GM23338 (cell line): ENCODE measurements around the gene SLC25A39. TPM values are rescaled to one million over a fixed set of nuclear protein-coding genes. Genes with fewer than 3 reads are reported as not detected.

Experiments used
- ATAC-seq: fragments of 200-7000 bp; cut with Tn5 transposase; 3 replicates; pipeline ENCODE4 v1.9.1; 2020
- DNase-seq: peaks from one replicate; pipeline ENCODE4 v3.0.0-alpha.2; 2015; ENCODE audit warnings: low spot score
- H2AFZ ChIP-seq: fragments of 200-600 bp; sonication (generic); 2 replicates; pipeline ENCODE4 v1.8.0; 2016; ENCODE audit warnings: antibody characterized with exemption, mild to moderate bottlenecking, moderate library complexity
- H3F3A ChIP-seq: fragments of 200-600 bp; sonication (generic); replicated peaks from 2 replicates; pipeline ENCODE4 v1.8.0; 2017; ENCODE audit warnings: antibody characterized with exemption, mixed run types, low read depth
- H3K27ac ChIP-seq: fragments of 200-600 bp; sonication (generic); 2 replicates; pipeline ENCODE4 v1.6.1; 2016; ENCODE audit warnings: low read depth
- H3K27me3 ChIP-seq: fragments of 200-600 bp; sonication (generic); 2 replicates; pipeline ENCODE4 v1.8.0; 2016; ENCODE audit warnings: mild to moderate bottlenecking, mixed run types, moderate library complexity; ENCODE audit not compliant: insufficient read depth
- H3K36me3 ChIP-seq: fragments of 200-600 bp; sonication (generic); 2 replicates; pipeline ENCODE4 v1.8.0; 2016; ENCODE audit warnings: mild to moderate bottlenecking; ENCODE audit not compliant: insufficient read depth
- H3K4me1 ChIP-seq: fragments of 200-600 bp; sonication (generic); 2 replicates; pipeline ENCODE4 v1.8.0; 2016; ENCODE audit warnings: mild to moderate bottlenecking, moderate library complexity; ENCODE audit not compliant: insufficient read depth
- H3K4me2 ChIP-seq: fragments of 200-600 bp; sonication (generic); 2 replicates; pipeline ENCODE4 v1.7.1; 2017; ENCODE audit warnings: mixed run types
- H3K4me3 ChIP-seq: fragments of 200-600 bp; sonication (generic); 2 replicates; pipeline ENCODE4 v1.6.1; 2016; ENCODE audit warnings: mixed run types
- H3K79me2 ChIP-seq: fragments of 200-600 bp; sonication (generic); replicated peaks from 2 replicates; pipeline ENCODE4 v1.8.0; 2017; ENCODE audit warnings: mild to moderate bottlenecking; ENCODE audit not compliant: insufficient read depth
- H3K9me2 ChIP-seq: fragments of 200-600 bp; sonication (generic); 2 replicates; pipeline ENCODE4 v1.8.0; 2017; ENCODE audit not compliant: insufficient read depth
- H4K20me1 ChIP-seq: fragments of 200-600 bp; sonication (generic); replicated peaks from 2 replicates; pipeline ENCODE4 v1.8.0; 2017; ENCODE audit warnings: mild to moderate bottlenecking; ENCODE audit not compliant: insufficient read depth
- H3K27ac Mint-ChIP-seq: 2 replicates; pipeline ENCODE4 v1.8.0; 2020; ENCODE audit warnings: inconsistent platforms, mild to moderate bottlenecking, moderate library complexity, mixed read lengths
- H3K27me3 Mint-ChIP-seq: 3 replicates; pipeline ENCODE4 v1.8.0; 2022; ENCODE audit warnings: low read depth, mild to moderate bottlenecking, moderate library complexity, mixed read lengths, inconsistent platforms; ENCODE audit not compliant: insufficient read depth, poor library complexity
- H3K36me3 Mint-ChIP-seq: 3 replicates; pipeline ENCODE4 v1.8.0; 2021; ENCODE audit warnings: low read depth, mild to moderate bottlenecking, inconsistent platforms, moderate library complexity, mixed read lengths
- H3K4me1 Mint-ChIP-seq: 3 replicates; pipeline ENCODE4 v1.8.0; 2020; ENCODE audit warnings: mild to moderate bottlenecking, inconsistent platforms, mixed read lengths
- H3K4me3 Mint-ChIP-seq: 3 replicates; pipeline ENCODE4 v1.8.0; 2021; ENCODE audit warnings: moderate library complexity, mild to moderate bottlenecking, inconsistent platforms, mixed read lengths
- H3K9me3 Mint-ChIP-seq: 3 replicates; pipeline ENCODE4 v1.8.0; 2020; ENCODE audit warnings: moderate library complexity, mild to moderate bottlenecking, inconsistent platforms, mixed read lengths
- EZH2 ChIP-seq: fragments of 200-600 bp; sonication (generic); IDR thresholded peaks from one replicate; pipeline ENCODE4 v1.8.0; 2017; ENCODE audit warnings: antibody characterized with exemption, mild to moderate bottlenecking, low read depth; ENCODE audit not compliant: unreplicated experiment
- EZH2phosphoT487 ChIP-seq: fragments of 200-600 bp; sonication (generic); IDR thresholded peaks from one replicate; pipeline ENCODE4 v1.8.1; 2018; ENCODE audit warnings: antibody characterized with exemption; ENCODE audit not compliant: unreplicated experiment
- NANOG ChIP-seq: IDR thresholded peaks from 2 replicates; pipeline ENCODE4 v1.6.1; 2016; ENCODE audit warnings: antibody characterized with exemption, borderline replicate concordance
- POLR2AphosphoS5 ChIP-seq: IDR thresholded peaks from 2 replicates; pipeline ENCODE4 v1.6.1; 2016; ENCODE audit warnings: antibody characterized with exemption, low read depth
- REST ChIP-seq: IDR thresholded peaks from one replicate; pipeline ENCODE4 v1.6.1; 2018; ENCODE audit warnings: antibody characterized with exemption; ENCODE audit not compliant: unreplicated experiment
- ZNF114 ChIP-seq: fragments of 250-450 bp; sonication (Bioruptor Pico); IDR thresholded peaks from 2 replicates; pipeline ENCODE4 v1.5.0; 2020; ENCODE audit warnings: mild to moderate bottlenecking, moderate library complexity
- ZNF331 ChIP-seq: fragments of 250-450 bp; sonication (Bioruptor Pico); IDR thresholded peaks from 2 replicates; pipeline ENCODE4 v1.5.0; 2020; ENCODE audit warnings: low read depth, mild to moderate bottlenecking, moderate library complexity
- polyA plus RNA-seq: library from polyadenylated mRNA; unstranded; fragments of >200 nt; fragmentation: Nextera tagmentation; extraction: Ambion mirVana; gene quantifications from 2 replicates; pipeline ENCODE4 v1.2.1, GENCODE V29; 2016
- total RNA-seq: library from RNA; depleted of rRNA; stranded (reverse); fragments of >200 nt; shearing (Covaris generic); gene quantifications from 2 replicates; pipeline ENCODE4 v1.2.3, GENCODE V29; 2014
- TF ChIP-seq, protein P1 (sequence below), 2 experiments: fragments of 200-600 bp in 1 of 2; sonication (generic) in 1 of 2; conservative IDR thresholded peaks; 2 replicates each; pipeline versions ENCODE4 v1.5.1 to v1.6.1; 2016 to 2017; ENCODE audit warnings: antibody characterized with exemption in 2 of 2, low read depth in 2 of 2, mild to moderate bottlenecking in 2 of 2, moderate library complexity in 1 of 2
- TF ChIP-seq, protein P2 (sequence below): fragments of 250-450 bp; sonication (Bioruptor Pico); IDR thresholded peaks from 2 replicates; pipeline ENCODE4 v1.5.0; 2020; ENCODE audit warnings: mild to moderate bottlenecking, moderate library complexity

SLC25A39 gene
- total and polyA plus RNA-seq, 2 experiments from 2014 or later, result 184 to 202 TPM

DNA sequence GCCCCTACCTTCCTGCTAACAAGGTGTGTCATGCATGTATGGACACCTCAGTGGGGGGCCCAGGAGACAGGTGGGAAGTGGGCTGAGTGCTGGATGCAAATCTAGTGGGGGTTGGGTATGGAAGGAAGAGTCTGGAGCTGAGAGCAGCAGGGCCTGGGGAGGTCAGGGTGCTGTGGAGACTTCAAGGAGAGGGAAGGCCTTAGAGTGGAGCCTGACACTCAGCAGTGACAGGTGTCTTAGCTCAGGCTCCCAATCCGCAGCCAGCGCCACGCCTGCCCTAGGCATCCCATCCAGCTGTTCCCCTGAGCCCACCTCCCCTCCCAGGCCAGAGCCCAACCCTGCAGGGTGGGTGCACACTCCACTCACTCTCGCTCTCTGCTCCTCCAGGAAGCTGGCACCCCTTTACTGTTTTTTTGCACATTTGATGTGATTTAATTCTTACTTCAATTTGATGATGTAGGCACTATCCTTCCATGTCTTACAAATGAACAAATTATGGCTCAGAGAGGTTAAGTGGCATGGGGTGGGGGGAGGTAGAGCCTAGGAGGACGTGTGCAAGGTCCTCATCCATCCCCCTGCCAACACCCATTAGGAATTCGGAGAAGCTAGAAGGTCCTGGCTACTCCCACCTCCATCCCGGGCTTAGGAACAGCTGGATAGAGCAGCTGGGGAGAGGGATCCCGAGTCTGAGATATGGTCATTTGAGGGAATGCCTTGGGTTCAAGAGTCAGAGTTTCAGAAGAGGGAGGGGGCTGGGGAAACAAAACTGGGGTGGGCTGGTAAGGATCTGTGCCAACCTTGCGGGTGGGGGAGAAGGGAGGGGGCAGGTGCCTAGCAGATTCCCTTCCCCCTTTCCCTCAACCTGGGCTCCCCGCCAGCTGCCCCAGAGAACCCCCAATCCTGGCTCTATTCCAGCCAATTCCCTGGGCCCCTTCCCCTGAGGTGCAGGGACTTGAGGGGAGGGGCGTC lies 37.0 kb upstream of the SLC25A39 start:
- H3K27me3 Mint-ChIP-seq, result peaks cover 18% of the 10 kb centered on the region
- H3K4me1 Mint-ChIP-seq, result peaks cover 33% of the 10 kb centered on the region
- Histone ChIP-seq H3K4me3 (peak overlapping the region; percentile 88; the same call in 1 of the 2 replicates), H3K27me3 (peaks cover 17% of the 10 kb centered on the region; the same call in 1 of the 2 replicates), H3K27ac (no peak overlapping the region), H3K36me3 (no peaks in the 10 kb centered on the region), H3K4me2 (peak overlapping the region; percentile 87), H2AFZ (no peak overlapping the region), H3K79me2 (no peaks in the 10 kb centered on the region), H3F3A (0 out of 2 replicates have a peak, but pooled peaks cover 10% of the 10 kb centered on the region), H3K4me1 (peaks cover 26% of the 10 kb centered on the region), H4K20me1 (peaks cover 19% of the 10 kb centered on the region), H3K9me2 (no peaks in the 10 kb centered on the region)
- ATAC-seq (peak; percentile 7), DNase-seq (peak; percentile 39)
- peak overlapping the region; percentile 82 for H3K4me3 Mint-ChIP-seq
- no peak overlapping the region for H3K27ac Mint-ChIP-seq
- no peaks in the 10 kb centered on the region for H3K9me3 Mint-ChIP-seq
- TF ChIP-seq ZNF331 (CRISPR knock-in tag) (no peak), NANOG (no peak), ZNF114 (no peak), EZH2phosphoT487 (no peak), POLR2AphosphoS5 (no peak), REST (no peak), EZH2 (no peak)
- TF ChIP-seq, protein P1, sequence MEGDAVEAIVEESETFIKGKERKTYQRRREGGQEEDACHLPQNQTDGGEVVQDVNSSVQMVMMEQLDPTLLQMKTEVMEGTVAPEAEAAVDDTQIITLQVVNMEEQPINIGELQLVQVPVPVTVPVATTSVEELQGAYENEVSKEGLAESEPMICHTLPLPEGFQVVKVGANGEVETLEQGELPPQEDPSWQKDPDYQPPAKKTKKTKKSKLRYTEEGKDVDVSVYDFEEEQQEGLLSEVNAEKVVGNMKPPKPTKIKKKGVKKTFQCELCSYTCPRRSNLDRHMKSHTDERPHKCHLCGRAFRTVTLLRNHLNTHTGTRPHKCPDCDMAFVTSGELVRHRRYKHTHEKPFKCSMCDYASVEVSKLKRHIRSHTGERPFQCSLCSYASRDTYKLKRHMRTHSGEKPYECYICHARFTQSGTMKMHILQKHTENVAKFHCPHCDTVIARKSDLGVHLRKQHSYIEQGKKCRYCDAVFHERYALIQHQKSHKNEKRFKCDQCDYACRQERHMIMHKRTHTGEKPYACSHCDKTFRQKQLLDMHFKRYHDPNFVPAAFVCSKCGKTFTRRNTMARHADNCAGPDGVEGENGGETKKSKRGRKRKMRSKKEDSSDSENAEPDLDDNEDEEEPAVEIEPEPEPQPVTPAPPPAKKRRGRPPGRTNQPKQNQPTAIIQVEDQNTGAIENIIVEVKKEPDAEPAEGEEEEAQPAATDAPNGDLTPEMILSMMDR (conservative IDR thresholded peaks at IDR 0.05; ENCODE audit: low read depth in 2 of 2), result no peak
- TF ChIP-seq, protein P2, sequence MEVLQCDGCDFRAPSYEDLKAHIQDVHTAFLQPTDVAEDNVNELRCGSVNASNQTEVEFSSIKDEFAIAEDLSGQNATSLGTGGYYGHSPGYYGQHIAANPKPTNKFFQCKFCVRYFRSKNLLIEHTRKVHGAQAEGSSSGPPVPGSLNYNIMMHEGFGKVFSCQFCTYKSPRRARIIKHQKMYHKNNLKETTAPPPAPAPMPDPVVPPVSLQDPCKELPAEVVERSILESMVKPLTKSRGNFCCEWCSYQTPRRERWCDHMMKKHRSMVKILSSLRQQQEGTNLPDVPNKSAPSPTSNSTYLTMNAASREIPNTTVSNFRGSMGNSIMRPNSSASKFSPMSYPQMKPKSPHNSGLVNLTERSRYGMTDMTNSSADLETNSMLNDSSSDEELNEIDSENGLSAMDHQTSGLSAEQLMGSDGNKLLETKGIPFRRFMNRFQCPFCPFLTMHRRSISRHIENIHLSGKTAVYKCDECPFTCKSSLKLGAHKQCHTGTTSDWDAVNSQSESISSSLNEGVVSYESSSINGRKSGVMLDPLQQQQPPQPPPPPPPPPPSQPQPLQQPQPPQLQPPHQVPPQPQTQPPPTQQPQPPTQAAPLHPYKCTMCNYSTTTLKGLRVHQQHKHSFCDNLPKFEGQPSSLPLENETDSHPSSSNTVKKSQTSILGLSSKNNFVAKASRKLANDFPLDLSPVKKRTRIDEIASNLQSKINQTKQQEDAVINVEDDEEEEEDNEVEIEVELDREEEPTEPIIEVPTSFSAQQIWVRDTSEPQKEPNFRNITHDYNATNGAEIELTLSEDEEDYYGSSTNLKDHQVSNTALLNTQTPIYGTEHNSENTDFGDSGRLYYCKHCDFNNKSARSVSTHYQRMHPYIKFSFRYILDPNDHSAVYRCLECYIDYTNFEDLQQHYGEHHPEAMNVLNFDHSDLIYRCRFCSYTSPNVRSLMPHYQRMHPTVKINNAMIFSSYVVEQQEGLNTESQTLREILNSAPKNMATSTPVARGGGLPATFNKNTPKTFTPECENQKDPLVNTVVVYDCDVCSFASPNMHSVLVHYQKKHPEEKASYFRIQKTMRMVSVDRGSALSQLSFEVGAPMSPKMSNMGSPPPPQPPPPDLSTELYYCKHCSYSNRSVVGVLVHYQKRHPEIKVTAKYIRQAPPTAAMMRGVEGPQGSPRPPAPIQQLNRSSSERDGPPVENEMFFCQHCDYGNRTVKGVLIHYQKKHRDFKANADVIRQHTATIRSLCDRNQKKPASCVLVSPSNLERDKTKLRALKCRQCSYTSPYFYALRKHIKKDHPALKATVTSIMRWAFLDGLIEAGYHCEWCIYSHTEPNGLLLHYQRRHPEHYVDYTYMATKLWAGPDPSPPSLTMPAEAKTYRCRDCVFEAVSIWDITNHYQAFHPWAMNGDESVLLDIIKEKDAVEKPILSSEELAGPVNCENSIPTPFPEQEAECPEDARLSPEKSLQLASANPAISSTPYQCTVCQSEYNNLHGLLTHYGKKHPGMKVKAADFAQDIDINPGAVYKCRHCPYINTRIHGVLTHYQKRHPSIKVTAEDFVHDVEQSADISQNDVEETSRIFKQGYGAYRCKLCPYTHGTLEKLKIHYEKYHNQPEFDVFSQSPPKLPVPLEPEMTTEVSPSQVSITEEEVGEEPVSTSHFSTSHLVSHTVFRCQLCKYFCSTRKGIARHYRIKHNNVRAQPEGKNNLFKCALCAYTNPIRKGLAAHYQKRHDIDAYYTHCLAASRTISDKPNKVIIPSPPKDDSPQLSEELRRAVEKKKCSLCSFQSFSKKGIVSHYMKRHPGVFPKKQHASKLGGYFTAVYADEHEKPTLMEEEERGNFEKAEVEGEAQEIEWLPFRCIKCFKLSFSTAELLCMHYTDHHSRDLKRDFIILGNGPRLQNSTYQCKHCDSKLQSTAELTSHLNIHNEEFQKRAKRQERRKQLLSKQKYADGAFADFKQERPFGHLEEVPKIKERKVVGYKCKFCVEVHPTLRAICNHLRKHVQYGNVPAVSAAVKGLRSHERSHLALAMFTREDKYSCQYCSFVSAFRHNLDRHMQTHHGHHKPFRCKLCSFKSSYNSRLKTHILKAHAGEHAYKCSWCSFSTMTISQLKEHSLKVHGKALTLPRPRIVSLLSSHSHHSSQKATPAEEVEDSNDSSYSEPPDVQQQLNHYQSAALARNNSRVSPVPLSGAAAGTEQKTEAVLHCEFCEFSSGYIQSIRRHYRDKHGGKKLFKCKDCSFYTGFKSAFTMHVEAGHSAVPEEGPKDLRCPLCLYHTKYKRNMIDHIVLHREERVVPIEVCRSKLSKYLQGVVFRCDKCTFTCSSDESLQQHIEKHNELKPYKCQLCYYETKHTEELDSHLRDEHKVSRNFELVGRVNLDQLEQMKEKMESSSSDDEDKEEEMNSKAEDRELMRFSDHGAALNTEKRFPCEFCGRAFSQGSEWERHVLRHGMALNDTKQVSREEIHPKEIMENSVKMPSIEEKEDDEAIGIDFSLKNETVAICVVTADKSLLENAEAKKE (CRISPR knock-in tag), result no peak
- peaks cover 4% of the 10 kb centered on the region; the same call in 2 of the 3 replicates for H3K36me3 Mint-ChIP-seq
